Midbrain (tissue), 1 donor: ENCODE measurements around the gene TXNRD3.
"Not testable (repeated sequence)": the region's sequence is repeated elsewhere in the genome, so short reads cannot be mapped to it uniquely, and the experiment has no call there.

ENCODE experiments used
- DNase-seq: peaks from one replicate; lab custom pipeline; 2025; lab: John Stamatoyannopoulos, UW

Gene TXNRD3

DNA sequence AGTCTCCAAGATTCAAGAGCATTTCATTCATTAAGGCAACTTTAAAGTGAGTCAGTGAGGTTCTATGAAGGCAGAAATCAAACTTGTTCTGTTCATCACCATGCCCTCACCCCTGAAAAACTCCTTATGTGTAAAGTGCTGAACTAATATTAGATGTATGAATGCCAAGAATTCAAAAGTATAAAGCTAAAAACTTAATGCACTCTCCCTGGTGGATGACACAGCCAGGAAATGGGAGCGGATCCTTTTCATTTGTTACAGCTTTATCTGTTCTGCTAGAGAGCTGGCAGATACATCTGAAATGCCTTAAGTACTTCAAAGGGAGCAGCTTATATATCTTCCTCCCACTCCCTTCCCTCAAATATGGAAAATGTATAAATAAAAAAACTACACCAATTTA is 8.2 kb downstream of the TXNRD3 start:
- no peak for DNase-seq

GRCh38 chr3:126644615-126645014 is 10.3 kb downstream of the TXNRD3 start:
- DNase-seq: no peak

GRCh38 chr3:126638790-126639189 is 16.1 kb downstream of the TXNRD3 start:
- DNase-seq: no peak

- DNase-seq: no peak
These were observed 18.5 kb downstream of the TXNRD3 start for GRCh38 chr3:126636436-126636835.

- no peak for DNase-seq
These were observed 20.1 kb downstream of the TXNRD3 start for GRCh38 chr3:126634803-126635202.

DNA sequence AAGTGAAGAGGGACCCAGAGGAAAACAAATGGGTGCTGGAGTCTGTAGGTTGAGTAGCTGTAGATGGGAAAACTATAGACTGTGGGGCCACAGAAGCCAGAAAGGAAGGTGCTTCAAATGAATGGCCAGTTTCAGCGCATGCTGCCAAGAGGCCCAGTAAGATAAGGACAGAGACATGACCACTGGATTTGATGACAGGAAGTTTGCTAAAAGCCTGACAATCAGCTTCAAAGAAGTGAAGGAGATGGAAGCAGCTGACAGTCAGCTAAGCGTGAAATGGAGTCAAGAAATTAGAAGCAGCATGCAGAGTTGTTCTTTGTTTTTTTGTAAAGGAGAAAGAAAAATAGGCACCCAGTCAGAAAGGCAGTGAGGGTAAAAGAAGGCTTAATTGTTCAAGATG is 24.9 kb downstream of the TXNRD3 start:
- no peak for DNase-seq

DNA sequence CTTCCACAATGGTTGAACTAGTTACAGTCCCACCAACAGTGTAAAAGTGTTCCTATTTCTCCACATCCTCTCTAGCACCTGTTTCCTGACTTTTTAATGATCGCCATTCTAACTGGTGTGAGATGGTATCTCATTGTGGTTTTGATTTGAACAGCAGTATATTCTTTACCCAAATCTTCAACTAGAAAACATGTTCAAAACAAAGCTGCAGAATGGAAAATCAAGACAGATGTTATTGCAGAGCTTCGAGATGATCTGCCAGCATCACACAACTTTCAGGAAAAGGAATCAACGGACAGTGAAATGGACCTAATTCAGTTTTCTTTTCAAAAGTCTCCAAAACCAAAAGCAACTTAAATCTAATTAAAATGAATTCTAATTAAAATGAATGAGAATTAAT is 29.2 kb downstream of the TXNRD3 start:
- DNase-seq: not testable (repeated sequence)

- DNase-seq: no peak
These were observed 32.2 kb downstream of the TXNRD3 start for GRCh38 chr3:126622694-126623093.

DNA sequence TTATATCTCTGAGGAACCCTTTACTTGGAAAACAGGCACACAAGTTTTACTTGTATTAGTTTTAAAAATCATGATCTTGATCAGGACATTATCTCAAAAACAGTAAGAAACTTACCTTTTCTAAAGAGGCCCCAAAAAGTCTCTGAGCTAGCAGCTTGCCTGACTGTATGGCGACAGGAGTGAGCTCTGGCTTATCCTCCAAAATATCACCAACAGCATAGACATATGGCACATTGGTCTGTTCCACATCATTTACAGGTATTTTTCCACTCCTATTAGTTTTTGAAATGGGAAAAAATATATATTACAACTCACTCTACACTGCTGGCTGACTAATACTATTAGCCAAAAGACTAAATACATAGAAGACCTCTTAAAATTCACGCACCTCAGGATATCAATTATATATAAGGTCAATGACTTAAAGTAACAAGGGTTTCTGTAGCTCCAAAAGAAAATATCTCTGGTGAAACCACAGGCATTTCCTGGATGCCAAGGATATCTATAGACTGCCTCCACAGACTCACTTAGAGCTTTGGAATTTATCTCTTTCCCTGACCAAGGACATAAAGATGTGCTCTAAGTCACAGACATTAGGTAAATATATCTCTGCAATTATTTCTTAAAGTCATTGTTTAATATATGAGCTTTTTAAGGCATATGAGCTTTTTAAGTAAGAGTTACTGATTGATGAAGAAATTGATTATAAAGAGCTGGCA is 33.1 kb downstream of the TXNRD3 start:
- DNase-seq: no peak

GRCh38 chr3:126621171-126621570 is 33.8 kb downstream of the TXNRD3 start:
- DNase-seq: no peak

- no peak for DNase-seq
These were observed 34.2 kb downstream of the TXNRD3 start for GRCh38 chr3:126620738-126621137.

DNA sequence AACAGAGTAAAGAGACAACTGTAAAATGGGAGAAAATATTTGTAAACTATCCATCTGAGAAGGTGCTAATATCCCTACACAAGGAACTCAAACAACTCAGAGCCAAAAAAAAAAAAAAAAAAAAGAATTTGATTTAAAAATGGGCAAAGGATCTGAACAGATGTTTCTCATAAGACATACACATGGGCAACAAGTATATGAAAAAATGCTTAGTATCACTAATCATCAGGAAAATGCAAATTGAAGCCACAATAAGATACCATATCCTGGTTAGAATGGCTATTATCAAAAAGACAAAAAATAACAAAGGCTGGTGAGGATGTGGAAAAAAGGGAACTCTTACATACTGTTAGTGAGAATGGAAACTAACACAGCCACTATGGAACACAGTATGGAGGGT is 36.2 kb downstream of the TXNRD3 start:
- no peak for DNase-seq

DNA sequence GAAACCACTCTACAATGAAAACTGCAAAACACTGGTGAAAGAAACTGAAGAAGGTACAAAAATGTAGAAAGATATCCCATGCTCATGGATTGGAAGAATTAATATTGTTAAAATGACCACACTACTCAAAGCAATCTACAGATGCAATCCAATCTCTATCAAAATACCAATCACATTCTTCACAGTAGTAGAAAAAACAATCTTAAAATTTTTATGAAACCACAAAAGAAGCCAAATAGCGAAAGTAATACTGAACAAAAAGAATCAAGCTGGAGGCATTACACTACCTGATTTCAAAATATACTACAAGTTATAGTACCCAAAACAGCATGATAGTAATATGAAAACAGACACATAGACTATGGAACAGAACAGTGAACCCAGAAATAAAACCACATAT is 36.9 kb downstream of the TXNRD3 start:
- no peak for DNase-seq

- no peak for DNase-seq
These were observed 37.4 kb downstream of the TXNRD3 start for GRCh38 chr3:126617571-126617970.

GRCh38 chr3:126616931-126617330 is 38.0 kb downstream of the TXNRD3 start:
- DNase-seq: no peak

DNA sequence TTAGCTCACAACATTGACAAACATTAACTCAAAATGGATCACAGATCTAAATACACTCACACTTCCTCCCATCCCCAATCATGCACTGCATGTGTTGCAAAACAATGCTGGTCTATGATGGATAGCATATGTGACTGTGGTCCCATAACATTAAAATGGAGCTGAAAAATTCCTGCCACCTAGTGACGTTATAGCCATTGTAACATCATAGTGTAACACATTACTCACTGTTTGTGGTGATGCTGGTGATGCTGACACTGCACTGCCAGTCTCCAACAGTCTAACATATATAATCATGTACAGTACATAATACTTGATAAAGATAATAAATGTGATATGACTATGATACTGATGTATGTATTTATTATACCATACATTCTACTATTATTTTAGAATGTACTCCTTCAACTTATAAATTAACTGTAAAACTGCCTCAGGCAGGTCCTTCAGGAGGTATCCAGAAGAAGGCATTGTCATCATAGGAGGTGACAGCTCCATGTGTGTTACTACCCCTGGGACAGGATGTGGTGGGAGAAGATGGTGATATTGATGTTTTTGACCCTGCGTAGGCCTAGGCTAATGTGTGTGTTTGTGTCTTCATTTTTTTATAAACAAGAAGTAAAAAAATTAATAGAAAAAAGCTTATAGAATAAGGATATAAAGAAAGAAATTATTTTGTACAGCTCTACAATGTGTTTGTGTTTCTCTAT is 41.3 kb downstream of the TXNRD3 start:
- DNase-seq: no peak

DNA sequence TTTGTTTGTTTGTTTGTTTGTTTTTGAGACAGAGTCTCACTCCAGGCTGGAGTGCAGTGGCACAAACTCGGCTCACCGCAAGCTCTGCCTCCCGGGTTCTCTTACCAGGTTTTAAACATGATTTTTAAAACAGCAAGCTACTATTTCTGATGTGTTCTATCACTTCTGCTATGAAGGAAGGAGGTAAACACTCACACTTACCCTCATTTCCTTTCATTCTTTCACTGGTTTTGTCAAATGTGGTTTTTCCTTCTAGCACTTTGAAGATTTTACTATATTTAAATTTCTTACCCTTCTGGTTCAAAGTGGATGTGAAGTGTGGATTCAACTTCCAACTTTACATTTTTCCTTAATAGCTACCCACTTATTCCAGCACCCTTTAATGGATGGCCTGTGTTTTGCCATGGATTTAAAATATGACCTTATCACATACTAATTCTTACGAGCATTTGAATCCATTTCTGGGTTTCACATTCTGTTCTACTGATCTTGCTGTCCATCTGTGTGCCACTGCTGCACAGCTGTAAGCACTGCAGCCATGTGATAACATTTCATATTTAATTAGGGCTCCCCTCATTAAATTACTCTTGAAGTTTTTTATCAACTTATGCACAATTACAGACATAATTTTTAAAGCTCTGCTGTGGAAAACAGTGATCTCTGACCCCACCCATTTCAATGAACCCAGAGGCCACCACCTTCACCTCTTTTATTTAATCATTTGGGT is 42.3 kb downstream of the TXNRD3 start:
- no peak for DNase-seq

DNA sequence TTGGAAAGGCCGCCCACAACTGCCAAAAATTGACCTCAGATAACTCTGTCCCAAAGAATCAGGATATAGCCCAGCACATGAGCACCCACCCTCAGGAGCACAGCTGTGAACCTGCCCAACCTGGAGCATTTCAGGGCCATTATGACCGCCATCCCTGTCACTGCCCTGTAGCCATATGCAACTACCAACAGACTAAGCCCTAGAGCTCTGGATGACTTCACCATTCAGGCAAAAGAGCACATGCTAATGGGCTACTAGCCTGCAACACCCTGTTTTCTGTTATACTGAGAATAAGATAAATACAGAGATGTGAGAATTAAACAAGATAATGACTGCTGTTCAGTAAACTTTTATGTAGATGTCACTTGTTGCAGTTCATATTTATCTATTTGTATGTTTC is 45.0 kb downstream of the TXNRD3 start:
- DNase-seq: no peak

DNA sequence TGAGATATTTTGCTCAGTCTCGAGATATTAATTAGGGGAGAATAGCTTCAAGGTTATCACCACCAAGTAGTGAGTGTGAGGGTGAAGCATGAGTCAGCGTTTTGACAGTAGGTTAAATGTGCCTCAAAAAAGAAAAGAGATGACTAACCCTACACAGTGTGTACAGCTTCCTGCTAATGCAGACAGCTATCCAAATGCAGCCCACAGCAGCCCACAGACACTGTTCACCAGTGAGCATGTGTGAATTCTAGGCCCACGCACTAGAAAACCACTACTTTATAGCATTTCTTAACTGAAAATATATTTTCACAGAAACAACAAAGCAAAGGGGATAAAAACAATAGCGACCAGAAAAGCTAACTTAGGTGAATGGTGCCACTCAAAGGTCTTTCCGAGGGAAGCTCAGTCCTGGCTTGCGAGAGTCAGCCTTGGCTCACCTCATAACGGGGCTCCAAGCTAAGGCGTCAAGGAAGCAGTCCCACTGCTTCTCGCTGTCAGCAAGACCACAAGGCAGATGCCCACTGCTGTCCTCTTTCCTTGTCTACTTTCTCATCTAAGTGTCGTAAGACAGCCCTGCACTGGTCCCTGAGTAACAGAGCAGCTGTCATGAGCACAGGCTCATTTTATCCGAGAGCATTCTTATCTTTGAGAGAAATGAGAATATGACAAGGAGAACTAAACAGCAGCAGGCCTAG is 47.6 kb downstream of the TXNRD3 start:
- DNase-seq: no peak

DNA sequence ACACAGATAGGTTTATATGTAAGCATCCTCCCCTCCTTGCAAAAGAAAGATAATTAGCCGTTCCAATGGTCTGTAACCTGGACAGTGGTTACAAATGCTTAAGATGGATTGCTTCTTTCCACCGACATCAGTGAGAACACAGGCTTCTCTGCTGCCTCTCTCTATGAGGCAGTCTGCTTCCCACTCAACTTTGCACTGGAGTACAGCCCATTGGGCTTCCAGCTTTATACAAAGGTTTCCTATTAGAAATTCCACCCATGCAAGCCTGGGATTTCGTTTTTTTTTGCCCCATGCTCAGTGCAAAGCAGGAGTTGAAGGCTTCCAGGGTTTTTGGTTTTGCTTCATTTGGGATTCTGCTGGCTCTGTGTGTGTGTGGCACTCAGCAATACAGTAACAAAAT is 48.9 kb downstream of the TXNRD3 start:
- DNase-seq: peak; percentile 50

- no peak for DNase-seq
These were observed 50.2 kb downstream of the TXNRD3 start for GRCh38 chr3:126604691-126605090.

GRCh38 chr3:126599101-126599500 is 55.8 kb downstream of the TXNRD3 start:
- DNase-seq: no peak
